ENCODE results near the gene DAPP1.
A peak's percentile ranks its signal among the peaks of the same experiment; 100 is the strongest.
"Not testable (repeated sequence)": the region's sequence is repeated elsewhere in the genome, so short reads cannot be mapped to it uniquely, and the experiment has no call there.

Gene DAPP1

GRCh38 chr4:99825272-99825671 lies 8.6 kb downstream of the DAPP1 start:
- no peak for DNase-seq

GRCh38 chr4:99826016-99826415 lies 9.4 kb downstream of the DAPP1 start:
- DNase-seq = no peak

GRCh38 chr4:99827454-99827853 lies 10.8 kb downstream of the DAPP1 start:
- DNase-seq = no peak

- DNase-seq = no peak
Observed at GRCh38 chr4:99827857-99828256, 11.2 kb downstream of the DAPP1 start.

- DNase-seq = no peak
Observed at GRCh38 chr4:99828477-99828876, 11.8 kb downstream of the DAPP1 start.

- not testable (repeated sequence) for DNase-seq
Observed at GRCh38 chr4:99830051-99830450, 13.4 kb downstream of the DAPP1 start.

- DNase-seq = no peak
Observed at GRCh38 chr4:99832321-99832720, 15.7 kb downstream of the DAPP1 start.

- DNase-seq = no peak
Observed at GRCh38 chr4:99832758-99833157, 16.1 kb downstream of the DAPP1 start.

GRCh38 chr4:99833756-99834155 lies 17.1 kb downstream of the DAPP1 start:
- DNase-seq = no peak

GRCh38 chr4:99834569-99834968 lies 17.9 kb downstream of the DAPP1 start:
- no peak for DNase-seq

- DNase-seq = no peak
Observed at GRCh38 chr4:99835942-99836341, 19.3 kb downstream of the DAPP1 start.

- DNase-seq = no peak
Observed at GRCh38 chr4:99838927-99839326, 22.3 kb downstream of the DAPP1 start.

GRCh38 chr4:99841129-99841528 lies 24.5 kb downstream of the DAPP1 start:
- no peak for DNase-seq

GRCh38 chr4:99843413-99843812 lies 26.8 kb downstream of the DAPP1 start:
- DNase-seq = no peak

GRCh38 chr4:99844048-99844447 lies 27.4 kb downstream of the DAPP1 start:
- no peak for DNase-seq

GRCh38 chr4:99845179-99845578 lies 28.6 kb downstream of the DAPP1 start:
- DNase-seq = no peak

GRCh38 chr4:99845708-99846469 lies 29.3 kb downstream of the DAPP1 start:
- no peak for DNase-seq

- no peak for DNase-seq
Observed at GRCh38 chr4:99846891-99847290, 30.3 kb downstream of the DAPP1 start.

- DNase-seq = peak; percentile 8
Observed at GRCh38 chr4:99847362-99847976, 30.8 kb downstream of the DAPP1 start.

- no peak for DNase-seq
Observed at GRCh38 chr4:99848591-99849001, 32.0 kb downstream of the DAPP1 start.

GRCh38 chr4:99852199-99852749 lies 35.6 kb downstream of the DAPP1 start:
- DNase-seq = no peak

GRCh38 chr4:99853190-99853589 lies 36.6 kb downstream of the DAPP1 start:
- DNase-seq = no peak

GRCh38 chr4:99853999-99854398 lies 37.4 kb downstream of the DAPP1 start:
- DNase-seq = no peak

GRCh38 chr4:99855678-99856077 lies 39.1 kb downstream of the DAPP1 start:
- peak; percentile 64 for DNase-seq

Measured in SIG-M5 (cell line).